HepG2 (cell line): ENCODE results near the gene FTSJ1. TPM values are rescaled to one million over a fixed set of nuclear protein-coding genes. Genes with fewer than 3 reads are reported as not detected.
"Not testable (repeated sequence)": the region's sequence is repeated elsewhere in the genome, so short reads cannot be mapped to it uniquely, and the experiment has no call there.

ENCODE experiments used
- ATAC-seq: fragments of 200-7000 bp; cut with Tn5 transposase; 3 replicates; pipeline ENCODE4 v1.9.1; 2020; ENCODE audit warnings: mild to moderate bottlenecking, moderate library complexity
- BruUV-seq: library from RNA; stranded (reverse); fragments of 400-500 nt; replicated peaks from 2 replicates; lab custom pipeline; 2021; lab: Mats Ljungman, UMichigan
- CTCF ChIA-PET: fragments of 300-600 bp; formaldehyde crosslinking; extraction: SDS; loops from one replicate; lab custom pipeline; 2021; ENCODE audit warnings: low total read pairs, inconsistent platforms, low intra/inter-chr PET ratio; lab: Yijun Ruan, JAX
- POLR2A ChIA-PET: fragments of 350-600 bp; sonication (Branson Sonifier 250); formaldehyde crosslinking; loops from one replicate; lab custom pipeline; 2020; ENCODE audit warnings: antibody characterized with exemption, inconsistent platforms; lab: Yijun Ruan, JAX
- DNase-seq: peaks from one replicate; pipeline ENCODE4 v3.0.0-alpha.2; 2015; ENCODE audit warnings: low spot score
- FAIRE-seq: peaks from 3 replicates; lab custom pipeline; 2011; peaks lifted over from hg19 to GRCh38; lab: Jason Lieb, UNC
- H2AFZ ChIP-seq: one replicate; pipeline ENCODE4 v1.6.1; 2011; ENCODE audit warnings: low read length, inconsistent platforms
- H3K27ac ChIP-seq: fragments of 300-600 bp; 3 replicates; pipeline ENCODE4 v1.8.0; 2011; ENCODE audit warnings: mixed run types, mild to moderate bottlenecking, mixed read lengths, low read length, inconsistent platforms; ENCODE audit not compliant: insufficient read depth; ENCODE audit errors: extremely low read length
- H3K27me3 ChIP-seq, 2 experiments: fragments of 200-600 bp in 1 of 2; 2 replicates in 1 of 2; 3 replicates in 1 of 2; pipeline versions ENCODE4 v1.6.0 to v1.8.0; 2011; ENCODE audit warnings: low read length in 2 of 2, mild to moderate bottlenecking in 2 of 2, moderate library complexity in 2 of 2, inconsistent platforms in 1 of 2; ENCODE audit not compliant: insufficient read depth in 2 of 2, control insufficient read depth in 1 of 2
- H3K36me3 ChIP-seq, 2 experiments: fragments of 200-600 bp in 1 of 2; replicated peaks in 1 of 2; 2 replicates in 1 of 2; 3 replicates in 1 of 2; pipeline versions ENCODE4 v1.5.1 to v1.8.0; 2011; ENCODE audit warnings: low read length in 2 of 2, inconsistent platforms in 1 of 2; ENCODE audit not compliant: insufficient read depth in 2 of 2, control insufficient read depth in 1 of 2
- H3K4me1 ChIP-seq: 2 replicates; pipeline ENCODE4 v1.5.1; 2012; ENCODE audit warnings: low read length, inconsistent platforms; ENCODE audit not compliant: insufficient read depth
- H3K4me2 ChIP-seq: 2 replicates; pipeline ENCODE4 v1.6.0; 2011; ENCODE audit warnings: low read depth, low read length, inconsistent platforms
- H3K4me3 ChIP-seq, 3 experiments: fragments of 200-600 bp in 1 of 3; sonication (generic), shearing (Covaris generic) in 1 of 3; replicated peaks in 1 of 3; 2 replicates each; pipeline ENCODE4 v1.5.1; 2011 to 2016; ENCODE audit warnings: low read length in 3 of 3, inconsistent platforms in 2 of 3, low read depth in 2 of 3, mild to moderate bottlenecking in 2 of 3, control low read depth in 1 of 3, mixed read lengths in 1 of 3; ENCODE audit not compliant: insufficient read depth in 1 of 3
- H3K79me2 ChIP-seq: one replicate; pipeline ENCODE4 v1.6.1; 2011; ENCODE audit warnings: low read length, inconsistent platforms; ENCODE audit not compliant: insufficient read depth
- H3K9ac ChIP-seq: 2 replicates; pipeline ENCODE4 v1.6.0; 2011; ENCODE audit warnings: mild to moderate bottlenecking, low read depth, low read length, inconsistent platforms; ENCODE audit not compliant: insufficient read depth
- H3K9me3 ChIP-seq: 2 replicates; pipeline ENCODE4 v1.5.1; 2012; ENCODE audit warnings: mild to moderate bottlenecking, low read length
- H4K20me1 ChIP-seq: 2 replicates; pipeline ENCODE4 v1.6.0; 2011; ENCODE audit warnings: inconsistent platforms, mild to moderate bottlenecking, low read length, moderate library complexity; ENCODE audit not compliant: insufficient read depth
- ARNTL ChIP-seq: sonication (generic); formaldehyde crosslinking; IDR thresholded peaks from 2 replicates; pipeline ENCODE4 v1.4.0; 2020; ENCODE audit warnings: mild to moderate bottlenecking, missing genetic modification reagents
- POLR2AphosphoS2 ChIP-seq: IDR thresholded peaks from 2 replicates; pipeline ENCODE4 v1.6.1; 2011; ENCODE audit warnings: low read depth, low read length, improper control_type of control experiment
- ZBED4 ChIP-seq: sonication (generic); formaldehyde crosslinking; IDR thresholded peaks from 2 replicates; pipeline ENCODE4 v1.4.0; 2020; ENCODE audit warnings: missing genetic modification reagents, borderline replicate concordance
- ZFYVE20 ChIP-seq: sonication (generic); formaldehyde crosslinking; IDR thresholded peaks from 2 replicates; pipeline ENCODE4 v1.8.0; 2023; ENCODE audit warnings: low read depth, mild to moderate bottlenecking, moderate library complexity, missing genetic modification reagents, borderline replicate concordance
- ZMAT5 ChIP-seq: sonication (generic); formaldehyde crosslinking; IDR thresholded peaks from 2 replicates; pipeline ENCODE4 v1.5.0; 2020; ENCODE audit warnings: mild to moderate bottlenecking, low read depth, missing genetic modification reagents, borderline replicate concordance
- ZNF280D ChIP-seq: sonication (generic); formaldehyde crosslinking; IDR thresholded peaks from 2 replicates; pipeline ENCODE4 v1.5.1; 2020; ENCODE audit warnings: mild to moderate bottlenecking, missing genetic modification reagents
- ZNF570 ChIP-seq: sonication (generic); formaldehyde crosslinking; IDR thresholded peaks from 2 replicates; pipeline ENCODE4 v1.4.0; 2020; ENCODE audit warnings: mild to moderate bottlenecking, missing genetic modification reagents, borderline replicate concordance
- ZNF619 ChIP-seq: sonication (generic); formaldehyde crosslinking; IDR thresholded peaks from 2 replicates; pipeline ENCODE4 v1.4.0; 2020; ENCODE audit warnings: mild to moderate bottlenecking, missing genetic modification reagents
- ZNF709 ChIP-seq: sonication (generic); formaldehyde crosslinking; IDR thresholded peaks from 2 replicates; pipeline ENCODE4 v1.5.0; 2020; ENCODE audit warnings: mild to moderate bottlenecking, missing genetic modification reagents
- ZNF883 ChIP-seq: sonication (generic); formaldehyde crosslinking; IDR thresholded peaks from 2 replicates; pipeline ENCODE4 v1.5.1; 2020; ENCODE audit warnings: mild to moderate bottlenecking, missing genetic modification reagents; ENCODE audit errors: not compliant biosample characterization
- WGBS: methylation state at CpG from one replicate; pipeline ENCODE4 v1.1.6; 2017; ENCODE audit warnings: low lambda C conversion rate; 5-methylcytosine and 5-hydroxymethylcytosine counted together
- in situ Hi-C: cut with HindIII; loops from 2 replicates; pipeline ENCODE4 v1.10.0; 2017; ENCODE audit warnings: low pct_unique_long_range_greater_than_20kb; ENCODE audit not compliant: extremely low pct_ligation_motif_present
- intact Hi-C: fragments of 100-400 bp; cut with micrococcal nuclease; formaldehyde crosslinking; loops from one replicate; pipeline ENCODE4 v1.10.0; 2022; ENCODE audit not compliant: unreplicated experiment
- polyA plus RNA-seq, 8 experiments: library from polyadenylated mRNA; depleted of rRNA in 3 of 8; stranded (reverse) in 7 of 8; unstranded in 1 of 8; fragments of >200 nt; fragmentation: Illumina TruSeq in 4 of 8; extraction: Trizol in 4 of 8; gene quantifications; 2 replicates each; pipeline versions ENCODE4 v1.2.1 to v1.2.3, GENCODE V29; 2011 to 2016; ENCODE audit warnings: low read depth in 4 of 8, missing spikeins in 1 of 8, mixed read lengths in 1 of 8; ENCODE audit not compliant: insufficient read depth in 1 of 8
- total RNA-seq, 5 experiments: library from RNA; depleted of rRNA; stranded (reverse); fragments of >200 nt; fragmentation: Illumina TruSeq; extraction: Trizol; gene quantifications; 2 replicates each; pipeline ENCODE4 v1.2.3, GENCODE V29; 2016; ENCODE audit warnings: low read depth in 1 of 5

Gene FTSJ1
- total and polyA plus RNA-seq, 2 of the 13 experiments (the other 11 are each of a cell fraction or from before 2014, with no cell fraction given), result 30.3 to 37.9 TPM

- H3K9me3 ChIP-seq, POLR2A ChIA-PET, H3K9ac ChIP-seq, in situ Hi-C loops, intact Hi-C loops, H3K27ac ChIP-seq, H2AFZ ChIP-seq, DNase-seq, CTCF ChIA-PET, H3K4me2 ChIP-seq, H3K27me3 ChIP-seq, H3K36me3 ChIP-seq, BruUV-seq, FAIRE-seq, H4K20me1 ChIP-seq, H3K4me3 ChIP-seq, ATAC-seq: not testable (repeated sequence)
- Histone ChIP-seq H3K79me2 (peaks cover 17% of the 10 kb centered on the region), H3K4me1 (peaks cover 24% of the 10 kb centered on the region)
- WGBS, result no CpG with 5 or more reads among the region's 4 CpGs
Observed at GRCh38 chrX:48519481-48519880, 43.5 kb downstream of the FTSJ1 start.

- intact Hi-C loops, result no loop called here
- WGBS, result 88% methylated on average over 1 of the region's 2 CpGs
- H3K79me2 ChIP-seq, result peaks cover 17% of the 10 kb centered on the region
- no peaks in the 10 kb centered on the region for H3K9me3 ChIP-seq
- no peak overlapping the region for H3K4me3 ChIP-seq
- TF ChIP-seq ZMAT5 (CRISPR knock-in tag) (no peak), ZFYVE20 (no peak), ZNF883 (no peak), ZBED4 (CRISPR knock-in tag) (no peak), ARNTL (CRISPR knock-in tag) (no peak), POLR2AphosphoS2 (no peak), ZNF619 (CRISPR knock-in tag) (no peak), ZNF570 (CRISPR knock-in tag) (no peak), ZNF280D (no peak), ZNF709 (CRISPR knock-in tag) (no peak)
- ChIA-PET POLR2A (no interaction called here), CTCF (no interaction called here)
- in situ Hi-C loops, result no loop called here
- no peak for DNase-seq
- no peaks in the 10 kb centered on the region for H4K20me1 ChIP-seq
- ATAC-seq, result no peak
- no peak overlapping the region for H3K27ac ChIP-seq
- no peaks in the 10 kb centered on the region; a peak in 1 of 5 replicates for H3K36me3 ChIP-seq
- H3K4me1 ChIP-seq, result peaks cover 30% of the 10 kb centered on the region
- BruUV-seq, result no TSS peak
- no peak for FAIRE-seq
- H2AFZ ChIP-seq, result no peak overlapping the region
- no peak overlapping the region for H3K9ac ChIP-seq
- no peaks in the 10 kb centered on the region for H3K27me3 ChIP-seq
- no peak overlapping the region for H3K4me2 ChIP-seq
Observed at GRCh38 chrX:48520455-48520854, 44.5 kb downstream of the FTSJ1 start.
